ENCODE data around the gene CX3CL1. TPM values are rescaled to one million over a fixed set of nuclear protein-coding genes. Genes with fewer than 3 reads are reported as not detected.
A peak's percentile ranks its signal among the peaks of the same experiment; 100 is the strongest.

CX3CL1 gene
- total RNA-seq, 1 donor from 2014 or later: not detected

DNA sequence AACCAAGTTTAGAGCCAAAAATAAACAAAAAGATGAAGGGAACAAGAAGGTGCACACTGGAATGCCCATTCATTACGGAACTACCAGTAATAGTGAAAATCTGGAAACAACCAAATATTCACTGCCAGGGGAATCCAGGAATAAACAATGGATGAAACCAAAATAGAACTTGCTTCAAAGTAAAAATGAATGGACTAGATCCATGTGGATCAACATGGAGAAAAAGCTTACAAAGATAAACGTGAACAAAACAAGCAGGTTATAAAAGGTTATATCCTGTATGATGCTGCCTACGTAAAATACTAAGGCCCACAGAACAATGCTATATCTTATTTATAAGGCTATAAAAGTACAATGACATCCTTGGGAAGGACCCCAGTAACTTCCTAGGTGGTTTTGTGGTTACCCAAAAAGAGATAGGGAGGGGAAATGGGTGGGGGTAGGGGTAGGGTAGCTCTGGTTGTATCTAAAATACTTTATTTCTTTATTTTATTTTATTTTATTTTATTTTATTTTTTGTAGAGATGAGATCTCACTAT, 26.6 kb upstream of the CX3CL1 start:
- Mint-ChIP-seq H3K27ac (no peak overlapping the region), H3K4me3 (ENCODE audit: low read depth) (no peak overlapping the region), H3K36me3 (ENCODE audit: low read depth) (no peaks in the 10 kb centered on the region), H3K4me1 (ENCODE audit: low read depth) (peaks cover 22% of the 10 kb centered on the region), H3K9me3 (no peaks in the 10 kb centered on the region), H3K27me3 (ENCODE audit: low read depth) (peaks cover 34% of the 10 kb centered on the region)
- intact Hi-C loops (cut with micrococcal nuclease): no loop called here
- DNase-seq (ENCODE audit: low spot score): no peak

DNA sequence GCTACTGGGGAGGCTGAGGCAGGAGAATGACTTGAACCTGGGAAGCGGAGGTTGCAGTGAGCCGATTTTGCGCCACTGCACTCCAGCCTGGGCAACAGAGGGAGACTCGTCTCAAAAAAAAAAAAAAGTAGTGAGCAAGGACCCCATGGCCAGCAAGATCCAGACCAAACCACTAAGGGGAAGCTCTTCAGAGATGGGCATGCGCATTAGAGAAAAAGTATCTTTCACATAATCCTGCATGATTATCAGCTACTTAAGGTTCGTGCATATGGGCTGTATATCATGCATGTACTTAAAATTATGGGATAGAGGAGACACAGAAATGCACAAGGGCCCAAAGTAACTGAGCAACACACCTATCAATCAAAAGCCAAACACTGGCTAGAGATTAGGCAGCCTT, 24.4 kb upstream of the CX3CL1 start:
- Mint-ChIP-seq H3K27ac (no peak overlapping the region), H3K4me3 (ENCODE audit: low read depth) (no peak overlapping the region), H3K27me3 (ENCODE audit: low read depth) (peaks cover 39% of the 10 kb centered on the region), H3K36me3 (ENCODE audit: low read depth) (no peaks in the 10 kb centered on the region), H3K4me1 (ENCODE audit: low read depth) (peaks cover 16% of the 10 kb centered on the region), H3K9me3 (no peaks in the 10 kb centered on the region)
- intact Hi-C loops (cut with micrococcal nuclease): no loop called here
- no peak for DNase-seq (ENCODE audit: low spot score)

DNA sequence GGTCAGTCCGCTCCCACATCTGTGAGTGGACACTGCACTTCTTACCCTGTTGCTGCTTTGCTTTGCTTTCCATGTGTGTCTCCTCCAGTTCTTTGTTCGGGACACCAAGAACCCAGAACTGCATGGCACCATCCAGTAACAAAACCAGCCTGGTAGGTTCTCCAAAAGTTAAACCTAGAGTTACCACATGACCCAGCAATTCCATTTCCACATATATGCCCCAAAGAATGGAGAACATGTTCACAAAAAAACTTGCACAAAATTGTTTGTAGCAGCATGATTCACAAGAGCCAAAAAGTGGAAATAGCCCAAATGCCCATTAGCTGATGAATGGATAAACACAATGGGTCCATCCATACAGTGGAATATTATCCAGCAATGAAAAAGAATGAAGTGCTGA, 24.0 kb upstream of the CX3CL1 start:
- H3K9me3 Mint-ChIP-seq: no peaks in the 10 kb centered on the region
- no peak overlapping the region for H3K27ac Mint-ChIP-seq
- intact Hi-C loops (cut with micrococcal nuclease): no loop called here
- H3K4me3 Mint-ChIP-seq (ENCODE audit: low read depth): no peak overlapping the region
- H3K36me3 Mint-ChIP-seq (ENCODE audit: low read depth): no peaks in the 10 kb centered on the region
- H3K27me3 Mint-ChIP-seq (ENCODE audit: low read depth): peaks cover 39% of the 10 kb centered on the region
- DNase-seq (ENCODE audit: low spot score): no peak
- peaks cover 14% of the 10 kb centered on the region for H3K4me1 Mint-ChIP-seq (ENCODE audit: low read depth)

DNA sequence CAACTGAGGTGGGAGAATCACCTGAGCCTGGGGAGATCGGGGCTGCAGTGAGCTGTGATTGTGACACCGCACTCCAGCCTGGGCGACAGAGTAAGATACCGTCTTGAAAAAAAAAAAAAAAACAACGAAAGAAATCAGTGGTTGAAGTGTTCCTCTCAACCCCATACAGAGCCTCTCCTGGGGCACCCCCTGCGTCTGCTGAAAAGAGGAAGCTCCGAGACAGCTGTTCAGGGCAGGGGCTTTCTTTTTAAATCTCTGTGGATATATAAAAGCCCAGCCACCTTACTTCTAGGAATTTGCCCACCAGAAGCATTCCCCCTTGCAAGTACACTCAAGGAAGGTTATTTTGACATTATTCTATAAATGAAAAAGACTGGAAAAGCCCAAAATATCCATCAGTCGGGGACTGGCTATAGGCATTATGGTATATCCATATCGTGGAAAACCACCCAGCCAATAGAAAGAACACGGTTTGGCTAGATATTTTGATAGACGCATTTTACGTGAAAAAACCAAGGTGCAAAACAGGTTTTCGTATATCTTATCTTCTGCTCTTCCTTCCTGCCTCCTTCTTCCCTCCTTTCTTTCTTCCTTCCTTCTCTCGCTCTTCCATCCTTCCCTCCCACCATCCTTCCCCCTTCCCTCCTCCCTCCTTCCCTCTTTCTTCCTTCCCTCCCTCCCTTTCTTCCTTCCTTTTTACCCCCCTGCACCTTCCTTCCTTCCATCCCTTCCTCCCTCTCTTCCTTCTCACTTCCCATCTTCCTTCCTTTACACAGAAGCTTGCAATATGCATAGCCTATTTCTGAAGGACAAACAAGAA, 22.9 kb upstream of the CX3CL1 start:
- H3K27ac Mint-ChIP-seq: no peak overlapping the region
- DNase-seq (ENCODE audit: low spot score): no peak
- intact Hi-C loops (cut with micrococcal nuclease): no loop called here
- peaks cover 10% of the 10 kb centered on the region for H3K4me1 Mint-ChIP-seq (ENCODE audit: low read depth)
- no peaks in the 10 kb centered on the region for H3K36me3 Mint-ChIP-seq (ENCODE audit: low read depth)
- H3K4me3 Mint-ChIP-seq (ENCODE audit: low read depth): no peak overlapping the region
- no peaks in the 10 kb centered on the region for H3K9me3 Mint-ChIP-seq
- H3K27me3 Mint-ChIP-seq (ENCODE audit: low read depth): peaks cover 42% of the 10 kb centered on the region

DNA sequence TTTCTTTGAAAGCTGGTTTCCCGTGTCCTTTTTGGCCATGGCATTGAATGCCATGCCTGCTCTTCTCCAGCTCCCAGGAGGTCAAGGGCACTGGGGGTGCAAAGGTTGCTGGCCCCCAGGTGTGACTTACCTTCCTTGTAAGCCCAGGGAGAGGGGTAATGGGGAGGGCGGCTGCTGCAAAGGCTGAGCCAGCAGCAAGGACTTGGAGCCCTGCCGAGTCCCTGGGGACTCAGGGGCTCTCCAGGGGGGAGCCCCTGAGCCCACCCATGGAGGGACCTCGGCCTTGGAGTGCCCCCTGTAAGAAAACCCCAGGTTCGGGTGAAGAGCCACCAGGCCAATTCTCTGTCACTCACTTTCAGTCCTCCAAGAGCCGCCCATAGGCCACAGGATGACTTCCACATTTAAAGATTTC, 19.6 kb upstream of the CX3CL1 start:
- no peaks in the 10 kb centered on the region for H3K9me3 Mint-ChIP-seq
- intact Hi-C loops (cut with micrococcal nuclease): no loop called here
- H3K36me3 Mint-ChIP-seq (ENCODE audit: low read depth): no peaks in the 10 kb centered on the region
- H3K27me3 Mint-ChIP-seq (ENCODE audit: low read depth): peaks cover 29% of the 10 kb centered on the region
- DNase-seq (ENCODE audit: low spot score): no peak
- H3K4me3 Mint-ChIP-seq (ENCODE audit: low read depth): no peak overlapping the region
- peaks cover 9% of the 10 kb centered on the region for H3K4me1 Mint-ChIP-seq (ENCODE audit: low read depth)
- no peak overlapping the region for H3K27ac Mint-ChIP-seq

DNA sequence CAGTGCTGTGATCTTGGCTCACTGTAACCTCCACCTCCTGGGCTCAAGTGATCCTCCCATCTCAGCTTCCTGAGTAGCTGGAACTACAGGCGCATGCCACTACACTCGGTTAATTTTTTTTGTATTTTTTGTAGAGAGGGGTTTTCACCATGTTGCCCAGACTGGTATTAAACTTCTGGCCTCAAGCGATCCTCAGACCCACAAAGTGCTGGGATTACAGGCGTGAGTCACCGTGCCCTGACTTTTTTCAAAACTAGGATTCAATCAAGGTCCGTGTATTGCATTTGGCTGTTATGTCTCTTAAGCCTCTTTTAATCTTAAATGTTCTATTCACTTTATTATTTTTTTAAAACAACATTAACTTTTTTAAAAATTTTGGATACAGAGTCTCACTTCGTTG, 18.0 kb upstream of the CX3CL1 start:
- intact Hi-C loops (cut with micrococcal nuclease): no loop called here
- H3K9me3 Mint-ChIP-seq: no peaks in the 10 kb centered on the region

DNA sequence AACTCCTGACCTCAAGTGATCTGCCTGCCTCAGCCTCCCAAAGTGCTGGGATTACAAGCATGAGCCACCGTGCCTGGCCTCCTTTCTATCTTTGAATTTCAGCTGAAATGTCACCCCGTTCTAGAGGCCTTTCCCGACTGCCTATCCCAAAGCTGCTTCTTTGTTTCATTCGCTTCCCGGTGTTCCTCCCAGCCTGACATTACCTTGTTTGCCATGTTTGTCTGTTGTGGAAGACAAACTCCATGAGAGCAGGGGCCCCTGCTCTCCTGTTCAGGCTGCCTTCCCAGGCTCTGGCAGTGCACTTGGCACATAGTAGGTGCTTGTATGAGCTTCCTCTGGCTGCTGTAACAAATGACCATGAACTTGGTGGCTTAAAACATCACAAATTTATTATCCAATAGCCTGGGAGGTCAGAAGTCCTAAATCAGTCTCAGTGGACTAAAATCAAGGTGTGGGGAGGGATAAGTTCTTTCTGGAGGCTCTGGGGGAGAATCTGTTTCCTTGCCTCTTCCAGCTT, 16.3 kb upstream of the CX3CL1 start:
- intact Hi-C loops (cut with micrococcal nuclease): no loop called here
- Mint-ChIP-seq H3K4me1 (ENCODE audit: low read depth) (peaks cover 10% of the 10 kb centered on the region), H3K27ac (no peak overlapping the region), H3K27me3 (ENCODE audit: low read depth) (peaks cover 7% of the 10 kb centered on the region), H3K4me3 (ENCODE audit: low read depth) (no peak overlapping the region), H3K36me3 (ENCODE audit: low read depth) (no peaks in the 10 kb centered on the region), H3K9me3 (no peaks in the 10 kb centered on the region)
- DNase-seq (ENCODE audit: low spot score): no peak

More for the DNA sequence above, 18.0 kb upstream of the CX3CL1 start:
- Mint-ChIP-seq H3K4me3 (ENCODE audit: low read depth) (no peak overlapping the region), H3K27ac (no peak overlapping the region), H3K4me1 (ENCODE audit: low read depth) (peaks cover 14% of the 10 kb centered on the region), H3K27me3 (ENCODE audit: low read depth) (peaks cover 14% of the 10 kb centered on the region), H3K36me3 (ENCODE audit: low read depth) (no peaks in the 10 kb centered on the region)
- no peak for DNase-seq (ENCODE audit: low spot score)

DNA sequence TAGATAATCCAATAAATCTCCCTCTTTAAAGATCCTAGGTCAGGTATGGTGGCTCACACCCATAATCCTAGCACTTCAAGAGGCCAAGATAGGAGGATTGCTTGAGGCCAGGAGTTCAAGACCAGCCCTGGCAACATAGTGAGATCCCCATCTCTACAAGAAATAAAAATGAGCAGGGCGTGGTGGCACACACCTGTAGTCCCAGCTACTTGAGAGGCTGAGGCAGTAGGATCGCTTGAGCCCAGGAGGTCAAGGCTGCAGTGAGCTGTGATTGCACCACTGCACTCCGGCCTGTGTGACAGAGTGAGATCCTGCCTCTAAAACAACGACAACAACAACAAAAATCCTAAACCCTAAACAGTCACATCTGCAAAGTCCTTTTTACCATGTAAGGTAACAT, 15.7 kb upstream of the CX3CL1 start:
- H3K4me3 Mint-ChIP-seq (ENCODE audit: low read depth): no peak overlapping the region
- H3K27ac Mint-ChIP-seq: no peak overlapping the region
- intact Hi-C loops (cut with micrococcal nuclease): no loop called here
- H3K4me1 Mint-ChIP-seq (ENCODE audit: low read depth): peaks cover 10% of the 10 kb centered on the region
- peaks cover 7% of the 10 kb centered on the region for H3K27me3 Mint-ChIP-seq (ENCODE audit: low read depth)
- no peak for DNase-seq (ENCODE audit: low spot score)
- H3K9me3 Mint-ChIP-seq: no peaks in the 10 kb centered on the region
- H3K36me3 Mint-ChIP-seq (ENCODE audit: low read depth): no peaks in the 10 kb centered on the region

DNA sequence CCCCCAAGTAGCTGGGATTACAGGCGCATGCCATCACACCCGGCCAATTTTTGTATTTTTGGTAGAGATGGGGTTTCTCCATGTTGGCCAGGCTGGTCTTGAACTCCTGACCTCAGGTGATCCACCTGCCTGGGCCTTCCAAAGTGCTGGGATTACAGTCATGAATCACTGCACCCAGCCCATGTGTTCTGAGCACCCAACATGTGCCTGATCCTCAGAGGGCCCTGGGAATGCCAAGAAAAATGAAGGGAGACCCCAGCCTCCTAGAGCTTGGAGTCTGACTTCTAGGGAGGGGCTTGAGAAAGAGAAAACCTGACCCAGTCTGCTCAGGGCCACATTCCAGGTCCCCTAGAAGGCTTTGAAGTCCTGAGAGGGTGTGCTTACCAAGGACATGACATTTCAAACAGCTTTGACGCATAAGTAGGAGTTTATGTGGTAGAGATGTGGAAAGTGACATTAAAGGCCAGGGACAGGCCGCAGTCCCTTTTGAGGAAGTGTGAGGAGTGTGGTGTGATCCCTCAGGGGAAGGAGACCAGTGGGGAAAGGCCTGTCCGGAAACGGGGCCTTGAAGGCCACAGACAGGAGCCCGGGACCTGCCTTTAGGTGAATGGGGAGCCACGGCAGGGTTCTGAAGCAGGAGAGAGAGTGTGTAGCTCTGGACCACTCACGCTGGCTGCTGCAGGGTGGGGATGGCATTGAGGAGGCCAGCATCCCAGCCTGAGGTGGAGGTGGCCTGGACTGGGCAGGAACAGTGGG, 14.8 kb upstream of the CX3CL1 start:
- H3K9me3 Mint-ChIP-seq: no peaks in the 10 kb centered on the region
- DNase-seq (ENCODE audit: low spot score): no peak
- no peak overlapping the region for H3K4me3 Mint-ChIP-seq (ENCODE audit: low read depth)
- peaks cover 10% of the 10 kb centered on the region for H3K4me1 Mint-ChIP-seq (ENCODE audit: low read depth)
- intact Hi-C loops (cut with micrococcal nuclease): no loop called here
- no peaks in the 10 kb centered on the region for H3K36me3 Mint-ChIP-seq (ENCODE audit: low read depth)
- H3K27me3 Mint-ChIP-seq (ENCODE audit: low read depth): peaks cover 3% of the 10 kb centered on the region
- H3K27ac Mint-ChIP-seq: peak overlapping the region; percentile 61

DNA sequence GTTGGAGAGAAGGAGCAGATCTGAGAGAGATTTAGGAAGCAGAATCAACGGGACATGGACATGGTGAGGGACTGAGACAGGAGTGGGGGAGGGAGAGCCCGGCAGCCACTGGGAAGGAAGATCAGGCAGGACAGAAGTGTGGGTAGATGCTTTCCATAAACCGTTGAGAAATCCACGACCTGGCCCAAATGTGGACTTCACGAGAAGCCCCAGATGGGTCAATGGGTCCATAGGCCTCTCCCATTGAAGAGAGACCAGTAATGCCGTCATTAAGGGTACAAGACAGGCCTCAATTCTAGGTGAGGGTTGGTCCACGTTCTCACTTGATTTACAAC, 14.2 kb upstream of the CX3CL1 start:
- H3K4me1 Mint-ChIP-seq (ENCODE audit: low read depth): peaks cover 10% of the 10 kb centered on the region
- intact Hi-C loops (cut with micrococcal nuclease): no loop called here
- no peaks in the 10 kb centered on the region for H3K9me3 Mint-ChIP-seq
- H3K4me3 Mint-ChIP-seq (ENCODE audit: low read depth): no peak overlapping the region
- H3K36me3 Mint-ChIP-seq (ENCODE audit: low read depth): no peaks in the 10 kb centered on the region
- DNase-seq (ENCODE audit: low spot score): no peak
- H3K27me3 Mint-ChIP-seq (ENCODE audit: low read depth): peaks cover 3% of the 10 kb centered on the region
- peak overlapping the region; percentile 61 for H3K27ac Mint-ChIP-seq

DNA sequence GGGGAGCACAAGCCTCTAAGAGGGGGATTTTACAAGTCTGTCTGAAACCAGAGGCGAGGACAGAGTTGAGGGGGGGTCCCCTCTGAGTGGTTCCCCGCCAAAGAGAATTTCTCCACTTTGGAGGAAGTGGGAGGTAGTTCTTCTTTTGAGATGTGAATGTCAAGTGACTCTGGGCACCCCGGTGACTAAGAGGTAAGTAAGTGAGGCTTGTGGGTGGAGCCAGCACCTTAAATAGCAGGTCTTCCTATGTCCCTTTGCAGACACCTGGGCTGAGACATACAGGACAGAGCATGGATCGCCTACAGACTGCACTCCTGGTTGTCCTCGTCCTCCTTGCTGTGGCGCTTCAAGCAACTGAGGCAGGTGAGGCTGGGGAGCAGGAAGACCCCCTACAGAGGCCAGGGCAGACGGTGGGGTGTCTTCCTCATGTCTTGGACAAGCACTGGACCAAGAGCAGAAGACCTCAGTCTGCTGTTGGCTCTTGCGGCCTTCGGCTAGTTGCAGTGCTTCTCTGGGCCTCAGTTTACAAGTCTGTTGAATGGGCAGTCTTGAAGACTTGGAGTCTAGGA, 13.7 kb upstream of the CX3CL1 start, which contains the start of gene CCL22:
TSS of gene CCL22 (plus strand) at position 257 of the 569 bp plus-strand sequence. CDS start at position 291, 34 bp downstream.
- H3K4me1 Mint-ChIP-seq (ENCODE audit: low read depth): peaks cover 10% of the 10 kb centered on the region
- H3K27ac Mint-ChIP-seq: peak within 1 kb of the TSS; percentile 61
- H3K4me3 Mint-ChIP-seq (ENCODE audit: low read depth): peak within 1 kb of the TSS; percentile 33
- peaks cover under 1% of the 10 kb centered on the region for H3K27me3 Mint-ChIP-seq (ENCODE audit: low read depth)
- DNase-seq (ENCODE audit: low spot score): no peak
- intact Hi-C loops (cut with micrococcal nuclease): no loop called here
- H3K36me3 Mint-ChIP-seq (ENCODE audit: low read depth): no peaks in the 10 kb centered on the region
- H3K9me3 Mint-ChIP-seq: no peaks in the 10 kb centered on the region

DNA sequence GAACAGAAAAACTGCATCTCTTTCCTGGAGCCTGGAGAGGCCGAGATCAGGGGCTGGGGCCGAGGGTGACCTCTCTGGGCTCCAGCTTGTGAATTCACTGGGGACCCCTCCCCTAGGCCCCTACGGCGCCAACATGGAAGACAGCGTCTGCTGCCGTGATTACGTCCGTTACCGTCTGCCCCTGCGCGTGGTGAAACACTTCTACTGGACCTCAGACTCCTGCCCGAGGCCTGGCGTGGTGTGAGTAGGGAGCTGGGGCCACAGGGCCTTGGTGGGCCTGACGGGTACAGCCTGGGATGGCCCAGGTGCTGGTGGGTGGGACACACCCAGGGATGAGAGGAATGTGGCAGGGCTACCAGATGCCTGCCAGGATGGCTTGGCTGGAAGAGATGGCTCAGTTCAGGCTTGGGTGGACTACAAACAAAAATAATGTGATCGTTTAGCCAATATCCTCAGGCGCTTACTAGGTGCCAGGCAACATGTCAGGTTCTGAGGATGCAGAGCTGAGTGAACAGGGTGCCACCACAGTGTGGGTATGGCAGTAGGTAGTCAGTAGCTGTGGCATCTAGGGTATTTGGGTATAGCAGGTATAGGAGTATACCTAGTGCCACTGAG, 11.9 kb upstream of the CX3CL1 start:
- Mint-ChIP-seq H3K27ac (no peak overlapping the region), H3K9me3 (no peaks in the 10 kb centered on the region), H3K4me1 (ENCODE audit: low read depth) (peaks cover 10% of the 10 kb centered on the region), H3K27me3 (ENCODE audit: low read depth) (peaks cover 7% of the 10 kb centered on the region), H3K36me3 (ENCODE audit: low read depth) (no peaks in the 10 kb centered on the region), H3K4me3 (ENCODE audit: low read depth) (no peak overlapping the region)
- intact Hi-C loops (cut with micrococcal nuclease): no loop called here
- no peak for DNase-seq (ENCODE audit: low spot score)

Data from activated T-helper 2 cell treated with anti-CD3 and anti-CD28 coated beads, Interferon-gamma antibody, Interleukin-2, Interleukin-4, amounts not matched to agents 10 μg/mL and 5 μg/mL and 100 μg/mL, durations not matched to agents 14 hours and 24 hours and 36 hours (primary cell).